ENCODE results near the gene NTN1. TPM values are rescaled to one million over a fixed set of nuclear protein-coding genes. Genes with fewer than 3 reads are reported as not detected.

Gene NTN1
- total RNA-seq, 1 donor from 2014 or later, result 5.8 TPM

DNA sequence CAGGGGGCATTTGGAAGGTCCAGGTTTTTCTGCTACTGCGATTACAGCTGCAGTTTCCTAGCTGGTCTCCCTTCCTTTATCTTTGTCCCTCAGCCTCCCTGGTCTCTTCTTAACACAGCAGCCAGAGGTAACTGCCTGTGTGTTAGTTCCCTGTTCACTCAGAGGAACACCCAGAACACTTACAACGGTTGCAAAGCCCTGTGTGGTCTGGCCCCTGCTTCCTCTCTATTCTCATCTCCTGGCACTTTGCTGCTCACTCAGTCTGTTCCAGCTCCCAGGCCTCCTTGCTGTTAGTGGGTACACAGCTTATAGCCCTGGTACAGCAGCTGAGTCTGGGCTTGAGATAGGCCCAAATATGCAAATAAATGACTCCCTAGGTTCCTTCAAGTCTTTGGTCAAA lies 16.4 kb downstream of the NTN1 start:
- no peak for DNase-seq (ENCODE audit: low spot score)

DNA sequence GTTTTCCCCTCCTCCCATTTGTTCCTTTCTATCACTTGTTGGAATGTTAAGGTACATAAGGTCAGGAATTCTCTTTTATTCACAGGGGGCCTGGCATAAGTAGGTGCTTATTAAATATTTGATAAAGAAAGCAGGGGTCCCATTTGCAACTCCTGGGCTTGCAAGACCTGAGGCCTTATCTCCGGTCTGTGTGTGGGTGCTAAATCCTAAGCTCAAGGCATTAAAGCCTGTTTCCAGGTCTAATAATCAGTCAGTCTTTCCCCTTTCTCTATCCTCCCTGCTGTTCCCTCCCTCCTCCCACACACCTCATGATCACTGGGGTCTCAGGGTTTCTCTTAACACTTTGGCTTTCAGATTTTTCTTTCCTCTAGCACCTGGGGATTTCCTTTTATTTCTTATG lies 17.1 kb downstream of the NTN1 start:
- no peak for DNase-seq (ENCODE audit: low spot score)

DNA sequence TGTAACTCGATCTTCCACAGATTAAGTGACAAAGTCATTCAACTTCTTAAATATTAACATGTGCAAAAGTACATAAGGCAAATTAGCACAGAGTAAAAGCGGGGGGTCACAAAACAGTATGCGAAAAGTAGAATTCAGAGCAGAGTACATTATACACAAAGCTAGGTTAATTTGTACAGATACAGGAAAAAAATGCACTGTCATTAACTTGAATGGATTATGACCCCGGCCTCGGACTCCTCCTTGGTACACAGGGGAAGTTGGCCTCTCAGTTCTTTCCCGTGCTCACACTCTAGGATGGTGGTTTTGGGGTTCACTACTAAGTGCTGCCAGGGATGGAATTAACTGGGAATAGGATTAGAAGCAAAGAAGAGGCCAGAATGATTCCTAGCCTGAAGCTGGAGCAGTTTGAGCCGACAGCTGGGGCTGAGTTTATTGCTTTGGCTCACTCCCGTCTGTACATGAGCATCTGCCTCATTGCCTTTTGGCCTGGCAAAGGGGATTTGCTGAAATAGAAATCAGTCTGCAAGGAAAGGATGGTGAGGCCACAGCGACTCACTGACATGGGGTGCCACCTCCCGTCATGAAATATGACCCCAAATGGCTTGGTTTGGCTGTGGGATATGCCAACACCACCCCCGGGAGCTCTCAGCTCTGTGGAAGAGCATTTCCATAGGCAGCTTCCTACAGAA lies 23.6 kb downstream of the NTN1 start:
- no peak for DNase-seq (ENCODE audit: low spot score)

DNA sequence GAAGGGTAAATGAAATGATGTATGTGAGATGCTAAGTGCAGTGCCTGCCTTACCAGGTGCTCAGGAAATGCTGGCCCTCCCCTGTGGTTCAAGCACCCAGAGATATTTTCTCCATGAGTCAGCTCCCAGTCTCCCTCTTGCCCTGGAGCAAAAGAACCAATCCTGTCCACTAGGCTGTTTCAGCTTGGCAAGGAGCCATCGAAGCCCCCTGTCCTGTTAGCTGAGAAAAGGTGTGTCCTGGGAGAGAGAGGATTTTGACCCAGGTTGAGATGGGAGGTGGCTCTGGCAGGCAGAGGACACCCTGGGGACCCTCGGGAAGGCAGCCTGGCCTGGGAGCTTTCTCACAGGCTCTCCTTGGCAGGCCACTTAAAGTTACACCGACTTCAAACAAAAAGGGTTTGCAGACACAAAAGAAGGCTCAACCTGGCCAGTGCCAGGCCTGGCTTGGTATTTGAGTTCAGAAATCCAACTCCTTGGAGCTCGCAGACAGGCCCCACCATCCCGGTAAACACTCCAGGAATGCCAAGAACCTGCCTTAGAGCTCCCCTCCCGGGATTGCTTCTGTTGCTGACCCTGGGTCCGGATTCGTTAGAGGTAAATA lies 29.6 kb downstream of the NTN1 start:
- peak; percentile 57 for DNase-seq (ENCODE audit: low spot score)

DNA sequence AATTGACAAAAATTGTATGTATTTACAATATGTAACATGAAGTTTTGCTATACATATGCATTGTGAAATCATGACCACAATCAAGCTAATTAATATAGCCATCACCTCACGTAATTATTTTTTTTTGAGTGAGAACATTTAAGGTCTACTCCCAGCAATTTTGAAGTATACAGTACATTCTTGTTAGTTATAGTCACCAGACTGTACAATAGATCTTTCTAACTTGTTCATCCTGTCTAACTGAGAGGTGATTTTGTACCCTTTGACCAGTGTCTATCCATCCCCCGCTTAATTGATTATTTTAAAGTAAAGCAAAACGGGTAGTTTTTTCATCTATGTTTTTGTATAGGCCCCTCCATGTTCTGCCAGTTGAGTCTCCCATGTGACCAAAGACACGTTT lies 30.3 kb downstream of the NTN1 start:
- DNase-seq (ENCODE audit: low spot score), result no peak

DNA sequence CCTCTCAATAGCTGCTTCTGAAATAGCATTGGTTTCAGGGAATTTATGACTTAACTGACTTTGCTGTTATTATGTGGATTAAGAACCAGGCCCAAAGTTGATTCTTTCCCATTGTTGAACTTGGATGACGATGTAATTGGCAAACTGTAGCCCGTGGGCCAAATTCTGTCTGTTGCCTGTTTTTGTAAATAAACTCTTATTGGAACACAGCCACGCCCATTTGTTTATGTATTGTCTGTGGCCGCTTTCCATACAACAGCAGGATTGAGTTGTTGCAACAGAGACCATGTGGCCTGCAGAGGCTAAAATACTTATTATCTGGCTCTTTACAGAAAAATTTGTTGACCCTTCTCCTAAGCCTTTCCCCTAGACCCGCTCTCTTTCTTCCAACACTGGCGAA lies 31.6 kb downstream of the NTN1 start:
- no peak for DNase-seq (ENCODE audit: low spot score)

DNA sequence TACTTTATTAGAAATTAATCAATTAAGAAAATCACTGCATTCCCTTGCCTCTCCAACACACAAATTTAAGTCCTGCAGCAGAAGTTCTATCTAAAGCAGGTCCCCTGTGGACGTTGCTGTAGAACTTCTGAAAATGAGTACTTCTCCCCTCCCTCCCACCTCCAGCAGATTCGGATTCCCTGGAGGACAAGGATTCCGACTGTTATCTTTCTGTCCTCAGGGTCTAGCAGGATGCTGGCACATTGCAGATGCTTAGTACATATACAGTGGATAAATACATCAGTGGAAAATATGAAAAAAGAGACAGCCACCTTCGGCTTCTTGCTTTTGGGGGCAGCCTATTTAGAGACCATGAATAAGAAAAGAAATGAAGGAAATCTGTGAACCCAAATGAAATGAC lies 32.1 kb downstream of the NTN1 start:
- no peak for DNase-seq (ENCODE audit: low spot score)

DNA sequence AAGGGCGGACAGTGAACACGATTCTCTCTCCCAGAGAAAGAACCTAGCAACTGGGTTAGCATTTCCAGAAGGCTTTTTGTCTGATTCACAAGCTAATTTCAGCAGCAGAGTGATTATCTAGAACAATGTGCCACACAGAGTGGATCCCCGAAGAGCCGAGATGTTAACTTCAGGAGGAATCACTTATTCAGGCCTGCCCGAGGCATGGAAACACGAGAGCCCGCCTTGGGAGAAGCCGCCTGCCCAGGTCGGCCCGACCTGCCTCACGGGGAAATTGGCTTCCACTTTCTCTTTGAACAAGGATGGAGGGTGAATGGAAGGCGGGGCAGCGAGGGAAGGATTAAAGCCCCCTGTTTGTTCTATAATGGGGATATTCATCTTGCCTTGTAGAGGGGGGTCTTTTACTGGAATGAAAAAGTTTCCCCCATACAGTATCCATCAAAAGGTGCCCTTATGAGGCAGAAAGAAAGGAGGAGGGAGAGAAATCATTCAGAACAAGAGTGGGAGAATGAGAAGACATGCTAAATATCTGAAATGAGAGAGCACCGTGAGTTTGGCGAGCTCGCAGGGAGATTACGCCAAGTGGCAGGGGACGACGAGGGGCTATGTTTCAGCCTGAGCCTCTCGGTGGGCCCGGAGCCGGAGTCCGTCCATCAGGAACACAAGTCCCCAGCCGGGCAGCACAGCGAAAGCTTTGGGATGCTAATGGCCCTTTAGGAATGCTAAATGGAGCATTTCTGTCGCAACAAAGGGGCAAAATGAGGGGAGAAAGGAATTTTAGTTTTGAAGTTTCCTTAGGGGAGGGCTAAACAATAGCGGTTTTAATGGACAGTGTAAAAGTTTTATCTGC lies 33.0 kb downstream of the NTN1 start:
- DNase-seq (ENCODE audit: low spot score), result no peak

DNA sequence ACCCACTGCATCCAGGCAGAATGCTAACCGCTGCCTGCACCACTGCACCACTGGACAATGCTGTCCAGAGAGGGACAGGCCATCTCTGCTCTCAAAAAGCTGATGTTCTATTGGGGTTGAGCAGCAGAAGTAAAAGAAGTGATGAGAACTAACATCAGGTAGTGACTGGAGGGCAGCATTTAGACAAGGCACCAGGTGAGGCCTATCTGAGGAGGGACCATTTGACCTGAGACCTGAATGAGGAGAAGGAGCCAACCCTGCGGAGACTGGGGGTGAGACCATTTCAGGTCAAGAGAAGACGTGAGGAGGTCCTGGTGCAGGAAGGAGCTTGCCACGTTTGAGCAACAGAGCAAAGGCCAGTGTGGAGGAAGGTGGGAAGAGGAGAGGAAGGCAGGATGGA lies 34.0 kb downstream of the NTN1 start:
- no peak for DNase-seq (ENCODE audit: low spot score)

DNA sequence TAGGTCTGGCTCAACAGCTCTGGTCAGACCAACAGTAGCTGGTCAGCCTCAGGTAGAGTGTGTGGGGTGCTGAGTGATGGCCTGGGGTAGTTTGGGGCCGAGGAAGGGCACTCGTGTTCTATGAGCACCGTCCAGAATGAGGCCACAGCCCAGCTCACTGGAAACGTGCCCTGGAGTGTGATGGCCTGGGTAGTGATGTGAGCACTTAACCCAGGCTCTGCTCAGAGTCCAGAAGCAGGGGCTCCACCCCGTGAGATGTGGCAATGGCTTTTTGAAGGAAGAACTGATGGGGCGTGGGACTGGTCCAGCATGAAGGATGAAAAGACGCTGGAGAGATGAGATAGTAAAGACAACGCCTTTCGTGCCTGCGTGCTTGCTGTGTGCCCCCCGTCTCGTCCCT lies 35.3 kb downstream of the NTN1 start:
- DNase-seq (ENCODE audit: low spot score), result no peak

DNA sequence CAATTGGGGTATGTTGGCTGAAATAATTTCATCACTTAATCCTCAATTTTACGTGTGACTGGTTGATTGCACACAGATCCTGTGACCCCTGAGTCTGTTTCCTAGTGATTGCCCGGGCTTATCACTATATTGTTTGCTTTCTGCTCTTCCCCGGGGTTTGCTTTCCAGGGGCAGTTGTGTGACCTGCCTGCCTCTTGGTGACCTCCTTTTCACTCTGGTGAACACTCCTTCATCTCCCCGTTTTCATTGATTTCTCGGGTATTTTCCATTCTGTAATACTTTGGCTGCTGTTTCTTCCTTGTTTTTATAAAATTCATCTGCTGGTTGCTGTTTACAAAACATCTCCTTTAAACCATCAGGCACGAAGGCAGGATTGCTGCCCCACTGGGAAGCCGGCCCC lies 36.0 kb downstream of the NTN1 start:
- no peak for DNase-seq (ENCODE audit: low spot score)

DNA sequence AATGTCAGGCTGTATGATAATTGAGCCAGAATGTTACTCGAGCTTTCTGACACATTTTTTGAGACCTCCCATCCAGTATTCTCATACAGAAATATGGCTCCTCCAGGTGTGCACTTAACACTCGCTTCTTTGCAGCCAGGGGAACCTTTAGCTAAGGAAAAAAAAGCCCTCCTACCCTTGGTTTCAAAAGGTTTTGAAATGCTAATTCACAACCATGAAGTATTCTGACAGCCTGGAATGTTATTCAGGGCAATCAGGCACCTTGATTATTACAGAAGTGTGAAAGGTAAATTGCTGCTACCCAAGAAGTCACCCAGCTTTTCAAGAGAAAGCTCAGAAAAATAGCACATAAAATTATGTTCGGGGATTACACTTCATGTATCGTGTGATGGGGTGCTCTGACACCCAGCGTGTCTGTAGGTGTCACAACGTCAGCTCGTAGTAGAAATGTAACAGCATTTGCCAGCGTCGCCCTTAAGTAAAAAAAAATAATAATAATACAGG lies 41.1 kb downstream of the NTN1 start:
- no peak for DNase-seq (ENCODE audit: low spot score)

DNA sequence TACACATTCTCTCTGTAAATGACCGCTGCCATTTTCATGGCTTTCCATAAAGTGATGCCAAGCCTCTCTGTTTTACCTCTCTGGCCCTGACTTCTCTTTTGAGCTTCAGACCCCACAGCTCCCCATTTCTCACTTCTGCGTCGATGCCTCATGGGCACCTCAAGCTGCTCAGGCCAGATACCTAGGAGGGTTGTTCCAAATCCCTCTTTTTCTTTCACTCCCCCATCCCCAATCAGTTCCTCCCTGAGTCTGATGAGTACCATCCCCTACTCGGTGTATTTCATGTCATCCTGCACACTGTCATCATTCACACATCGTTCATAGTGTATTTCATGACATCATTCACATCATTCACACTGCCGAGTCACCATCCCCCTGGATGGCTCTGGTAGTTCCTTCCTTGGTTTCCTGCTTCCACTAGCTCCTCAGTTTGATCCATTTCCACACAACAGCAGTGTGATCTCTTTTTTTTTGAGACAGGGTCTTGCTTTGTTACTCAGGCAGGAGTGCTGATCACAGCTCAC lies 43.1 kb downstream of the NTN1 start:
- DNase-seq (ENCODE audit: low spot score), result no peak

DNA sequence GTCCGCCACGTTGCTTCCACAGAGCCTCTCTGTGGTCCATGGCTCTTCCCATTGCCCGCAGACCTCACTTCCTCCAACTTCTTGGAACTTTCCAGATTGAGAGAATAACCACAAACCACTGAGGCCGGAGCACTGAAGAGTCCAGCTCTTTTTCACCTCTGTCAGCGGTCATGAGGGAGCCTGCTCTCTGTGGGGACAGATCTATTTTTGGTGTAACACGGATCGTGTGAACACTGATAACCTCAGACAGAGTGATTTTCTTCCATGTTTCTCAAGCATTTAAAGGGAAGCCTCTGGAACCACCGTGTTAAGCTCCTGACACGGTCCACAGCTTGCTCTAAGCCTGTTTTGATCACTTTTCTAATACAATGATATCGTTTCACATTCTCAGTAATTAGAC lies 49.7 kb downstream of the NTN1 start:
- DNase-seq (ENCODE audit: low spot score), result no peak

DNA sequence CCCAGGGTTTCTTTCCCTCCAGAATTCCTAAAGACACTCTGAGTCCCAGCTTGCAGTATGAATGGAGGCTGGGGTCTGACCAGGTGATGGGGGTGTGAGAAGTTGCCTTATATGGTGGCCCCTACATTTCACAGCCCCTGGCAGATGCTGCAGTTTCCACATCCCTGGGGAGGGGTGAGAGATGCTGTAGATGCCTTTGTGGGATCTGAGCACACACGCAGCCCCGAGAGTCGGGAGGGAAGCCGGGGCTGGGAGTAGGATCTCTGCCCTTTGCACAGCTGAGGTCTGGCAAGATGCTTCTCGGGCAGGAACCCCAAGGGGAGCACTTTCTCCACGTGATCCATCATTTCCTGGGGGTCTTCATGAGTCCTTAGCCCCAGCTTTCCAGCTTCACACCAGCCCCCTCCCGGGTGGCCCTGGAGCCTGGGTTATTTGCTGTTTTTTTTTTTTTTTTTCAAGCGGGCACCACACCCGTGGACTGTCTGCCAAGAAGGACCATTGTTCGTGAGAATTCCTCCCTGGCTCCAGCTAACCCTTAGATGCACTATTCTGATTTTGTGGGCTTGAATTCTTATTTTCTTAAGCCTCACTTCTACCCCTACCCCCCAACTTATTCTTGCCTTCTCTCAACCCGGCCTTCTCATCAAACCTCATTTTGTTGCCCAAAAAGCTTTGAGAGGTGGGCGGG lies 50.6 kb downstream of the NTN1 start:
- peak; percentile 26 for DNase-seq (ENCODE audit: low spot score)

DNA sequence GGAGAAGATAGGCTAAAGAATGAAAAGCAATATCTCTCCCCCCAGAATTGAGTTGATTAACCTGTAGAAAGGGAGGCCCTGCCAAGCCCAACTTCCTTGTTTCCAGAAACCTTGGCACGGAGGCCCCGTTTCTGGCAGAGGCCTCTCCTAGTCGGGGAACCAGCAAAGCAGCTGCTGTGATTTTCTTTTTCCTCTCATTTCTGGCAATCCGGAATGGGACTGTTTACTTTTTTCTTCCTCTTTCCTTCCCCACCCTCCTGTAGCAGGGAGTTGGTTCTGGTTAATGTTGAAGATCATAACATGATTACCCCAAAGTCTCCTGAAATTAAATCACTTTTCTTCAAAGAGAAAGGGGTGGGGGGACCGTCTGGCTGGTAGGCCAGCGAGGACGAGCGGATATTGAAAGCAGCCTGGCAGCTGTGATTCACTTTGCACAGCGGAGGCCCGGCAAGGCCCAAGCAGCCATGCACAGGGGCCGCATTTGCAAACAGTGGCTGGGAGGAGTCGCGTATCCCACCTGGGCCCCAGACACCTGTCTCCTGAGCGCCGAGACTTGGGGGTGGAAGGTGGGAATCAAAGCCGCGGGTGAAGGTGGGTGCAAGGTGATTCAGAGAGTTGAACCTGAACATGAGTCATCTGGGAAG lies 51.5 kb downstream of the NTN1 start:
- DNase-seq (ENCODE audit: low spot score), result peak; percentile 91

DNA sequence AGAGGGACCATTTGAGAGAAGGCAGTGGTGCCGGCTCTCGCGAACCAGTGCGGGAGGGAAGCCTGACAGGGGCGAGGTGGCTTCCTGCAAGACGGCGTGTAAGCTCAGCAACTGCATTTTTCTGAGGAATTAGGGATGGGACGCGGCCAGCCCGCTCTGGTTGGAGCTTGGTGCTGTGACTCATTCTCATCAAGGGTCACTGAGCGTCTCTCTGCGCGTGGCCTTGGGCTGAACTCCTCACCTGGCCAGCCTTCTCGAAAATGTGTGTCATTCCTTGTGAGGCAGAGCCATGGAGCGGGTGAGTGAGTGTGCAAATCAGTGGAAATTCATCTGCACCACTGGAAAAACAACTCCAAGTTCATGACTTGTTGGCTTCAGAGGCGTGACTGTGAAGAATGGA lies 52.8 kb downstream of the NTN1 start:
- DNase-seq (ENCODE audit: low spot score), result no peak

DNA sequence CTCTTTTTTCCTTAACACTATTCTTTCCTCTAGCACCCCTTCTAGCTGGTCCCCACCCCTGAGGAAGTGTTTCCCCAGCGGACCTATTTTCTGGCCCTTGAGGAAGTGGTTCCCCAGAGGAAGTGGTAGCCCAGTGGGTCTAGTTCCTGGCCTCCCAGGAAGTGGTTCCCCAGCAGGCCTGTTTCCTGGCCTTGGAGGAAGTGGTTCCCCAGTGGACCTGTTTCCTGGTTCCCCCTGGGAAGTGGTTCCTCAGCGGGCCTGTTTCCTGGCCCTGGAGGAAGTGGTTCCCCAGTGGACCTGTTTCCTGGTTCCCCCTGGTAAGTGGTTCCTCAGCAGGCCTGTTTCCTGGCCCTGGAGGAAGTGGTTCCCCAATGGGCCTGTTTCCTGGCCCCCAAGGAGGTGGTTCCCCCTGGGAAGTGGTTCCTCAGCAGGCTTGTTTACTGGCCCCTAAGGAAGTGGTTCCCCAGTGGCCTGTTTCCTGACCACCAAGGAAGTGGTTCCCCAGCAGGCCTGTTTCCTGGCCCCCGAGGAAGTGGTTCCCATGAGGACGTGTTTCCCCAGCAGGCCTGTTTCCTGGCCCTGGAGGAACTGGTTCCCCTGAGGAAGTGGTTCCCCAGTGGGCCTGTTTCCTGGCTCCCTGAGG lies 58.3 kb downstream of the NTN1 start:
- DNase-seq (ENCODE audit: low spot score), result no peak

DNA sequence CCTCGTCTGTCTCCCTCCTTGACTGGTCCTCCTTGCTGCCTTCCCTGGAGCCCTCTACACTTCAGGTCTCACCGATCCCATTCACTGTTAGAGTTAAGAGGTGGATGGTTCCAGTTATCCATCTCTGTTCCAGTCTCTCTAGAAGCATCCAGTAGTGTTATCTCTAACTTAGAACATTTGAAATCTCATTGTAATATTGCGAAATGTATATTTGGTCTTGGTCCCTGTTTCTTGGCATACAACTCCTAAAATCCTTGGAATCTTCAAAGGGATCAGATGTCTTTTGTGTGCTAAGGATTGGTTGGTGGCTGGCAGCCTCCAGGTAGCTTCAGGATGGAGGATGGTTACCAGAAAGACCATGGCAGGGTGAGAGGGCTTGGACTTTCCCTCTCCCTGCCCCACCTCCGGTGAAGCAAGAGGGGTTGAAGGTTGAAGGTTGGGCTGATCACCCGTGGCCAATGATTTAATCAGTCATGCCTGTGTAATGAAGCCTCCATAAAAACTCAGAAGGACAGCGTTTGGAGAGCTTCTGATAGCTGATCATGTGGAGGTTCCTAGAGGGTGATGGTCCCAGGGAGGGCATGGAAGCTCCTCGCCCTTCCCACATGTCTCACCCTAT lies 59.1 kb downstream of the NTN1 start:
- no peak for DNase-seq (ENCODE audit: low spot score)

DNA sequence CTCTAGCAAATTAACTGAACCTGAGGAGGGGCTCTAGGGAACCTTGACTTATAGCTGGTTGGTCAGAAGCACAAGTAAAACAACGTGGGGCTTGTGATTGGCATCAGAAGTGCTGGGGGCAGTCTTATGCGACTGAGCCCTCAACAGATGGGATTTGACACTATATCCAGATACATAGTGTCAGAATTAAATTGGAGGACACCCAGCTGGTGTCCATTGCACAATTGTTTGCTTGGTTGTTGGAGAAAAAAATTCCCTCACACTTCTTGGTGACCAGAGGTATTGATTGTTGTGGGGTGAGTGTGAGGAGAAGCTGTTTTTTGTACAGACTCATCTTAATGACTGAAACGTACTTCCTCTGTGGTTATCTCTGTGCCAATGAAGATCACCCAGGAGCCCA lies 59.7 kb downstream of the NTN1 start:
- no peak for DNase-seq (ENCODE audit: low spot score)

Data from umbilical cord (tissue), 2 donors.